Common myeloid progenitor, CD34-positive (primary cell): Measurements from ENCODE around the gene CYLD.

Experiments
- CTCF ChIA-PET: fragments of 350-600 bp; sonication (Branson Sonifier 250); formaldehyde crosslinking; loops from one replicate; lab custom pipeline; 2021; ENCODE audit warnings: antibody characterized with exemption; lab: Charles Lee
- POLR2A ChIA-PET: fragments of 350-600 bp; sonication (Branson Sonifier 250); formaldehyde crosslinking; loops from one replicate; lab custom pipeline; 2021; ENCODE audit warnings: antibody characterized with exemption; lab: Charles Lee
- DNase-seq, 3 donors: peaks; one replicate each; pipeline versions ENCODE4 v3.0.0 to v3.0.0-alpha.2; 2013
- H3K27ac ChIP-seq, 2 experiments: 1 replicate in 1 of 2; 2 replicates in 1 of 2; pipeline ENCODE4 v1.7.0; 2013; ENCODE audit warnings: inconsistent platforms in 2 of 2, low read length in 2 of 2, mild to moderate bottlenecking in 2 of 2, low read depth in 1 of 2, moderate library complexity in 1 of 2; ENCODE audit not compliant: severe bottlenecking in 2 of 2, insufficient read depth in 1 of 2, poor library complexity in 1 of 2
- H3K27me3 ChIP-seq, 5 experiments: replicated peaks in 2 of 5; 1 replicate in 3 of 5; 2 replicates in 2 of 5; pipeline versions ENCODE4 v1.6.1 to v1.7.0; 2013; ENCODE audit warnings: low read length in 4 of 5, mild to moderate bottlenecking in 2 of 5, moderate library complexity in 2 of 5, inconsistent platforms in 1 of 5; ENCODE audit not compliant: insufficient read depth in 5 of 5, control insufficient read depth in 4 of 5
- H3K36me3 ChIP-seq, 4 experiments: 1 replicate in 2 of 4; 2 replicates in 2 of 4; pipeline versions ENCODE4 v1.6.1 to v1.7.0; 2013; ENCODE audit warnings: low read length in 3 of 4, control low read depth in 1 of 4, mild to moderate bottlenecking in 1 of 4; ENCODE audit not compliant: control insufficient read depth in 4 of 4, insufficient read depth in 4 of 4
- H3K4me1 ChIP-seq, 4 experiments: 1 replicate in 3 of 4; 2 replicates in 1 of 4; pipeline versions ENCODE4 v1.6.1 to v1.7.1; 2013; ENCODE audit warnings: low read length in 3 of 4, mild to moderate bottlenecking in 3 of 4, control low read depth in 1 of 4, inconsistent platforms in 1 of 4, moderate library complexity in 1 of 4; ENCODE audit not compliant: control insufficient read depth in 4 of 4, insufficient read depth in 4 of 4; ENCODE audit errors: control extremely low read depth in 1 of 4
- H3K4me3 ChIP-seq, 7 experiments: 1 replicate in 4 of 7; 2 replicates in 3 of 7; pipeline versions ENCODE4 v1.5.1 to v1.7.0; 2013; ENCODE audit warnings: mild to moderate bottlenecking in 7 of 7, low read length in 6 of 7, moderate library complexity in 6 of 7, inconsistent platforms in 2 of 7, low read depth in 2 of 7, control low read depth in 1 of 7; ENCODE audit not compliant: insufficient read depth in 4 of 7, control insufficient read depth in 1 of 7; ENCODE audit errors: extremely low read depth in 1 of 7
- H3K9me3 ChIP-seq, 5 experiments: 1 replicate in 4 of 5; 2 replicates in 1 of 5; pipeline versions ENCODE4 v1.6.1 to v1.7.1; 2013; ENCODE audit warnings: low read length in 4 of 5, mild to moderate bottlenecking in 2 of 5, inconsistent platforms in 1 of 5, low read depth in 1 of 5, moderate library complexity in 1 of 5; ENCODE audit not compliant: control insufficient read depth in 4 of 5, insufficient read depth in 2 of 5; ENCODE audit errors: control extremely low read depth in 1 of 5
- WGBS: methylation state at CpG from one replicate; pipeline ENCODE4 v1.1.5; 2013; ENCODE audit not compliant: insufficient coverage; 5-methylcytosine and 5-hydroxymethylcytosine counted together

The CYLD gene

DNA sequence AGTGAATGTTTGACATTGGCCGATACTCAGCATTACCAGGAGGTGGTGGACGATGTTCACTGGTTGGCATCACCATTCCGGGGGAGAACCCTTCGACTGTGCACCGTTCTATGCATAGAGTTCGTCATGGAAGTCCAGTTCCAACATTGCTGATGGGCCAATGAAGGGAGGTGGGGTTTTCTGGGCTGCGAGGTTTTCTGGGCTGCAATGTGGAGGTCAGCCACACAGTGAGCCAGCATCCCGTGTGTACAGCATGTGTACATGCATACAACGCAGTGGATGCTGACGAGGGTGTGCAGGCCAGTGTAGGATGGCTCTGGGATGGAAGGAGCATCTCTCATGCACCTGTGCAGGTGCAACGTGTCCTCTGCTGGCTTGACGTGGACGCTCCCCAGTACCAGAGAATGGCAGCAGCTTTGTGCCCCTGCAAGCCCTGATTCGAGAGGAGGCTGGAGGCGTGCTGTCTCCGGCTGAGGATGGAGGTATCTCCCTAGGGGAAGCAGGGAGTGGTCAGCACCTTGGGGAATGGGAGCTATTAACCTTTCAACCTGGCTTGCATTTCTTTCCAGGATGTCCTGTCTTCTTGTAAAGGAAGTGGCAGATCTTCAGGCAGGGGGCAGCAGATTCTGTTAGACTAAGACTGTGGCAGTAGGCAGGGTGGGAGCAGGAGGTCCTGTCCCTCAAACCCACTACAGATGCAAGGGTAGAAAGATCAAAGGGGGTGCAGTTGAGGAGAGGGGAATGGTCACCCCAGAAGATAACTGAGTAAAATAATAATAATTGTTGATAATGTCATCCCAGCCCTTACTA, 98.2 kb downstream of the CYLD start:
- 91% methylated on average over 15 of the region's 16 CpGs for WGBS
- H3K9me3 ChIP-seq, result no peaks in the 10 kb centered on the region
- no peaks in the 10 kb centered on the region for H3K36me3 ChIP-seq
- peak overlapping the region in 1 of 2 experiments; percentile 67 for H3K27ac ChIP-seq
- CTCF ChIA-PET, result interaction anchor here (1.6 kb wide), 1 partner anchor 9 kb away, joined by 6 read pairs; no protein-coding TSS in a partner anchor
- no peak for DNase-seq
- H3K4me3 ChIP-seq, result no peak overlapping the region
- POLR2A ChIA-PET, result no interaction called here
- peaks cover 0 to 18% (median 0%) of the 10 kb centered on the region in 5 experiments for H3K27me3 ChIP-seq
- peaks cover 0 to 42% (median 24%) of the 10 kb centered on the region in 4 experiments for H3K4me1 ChIP-seq

DNA sequence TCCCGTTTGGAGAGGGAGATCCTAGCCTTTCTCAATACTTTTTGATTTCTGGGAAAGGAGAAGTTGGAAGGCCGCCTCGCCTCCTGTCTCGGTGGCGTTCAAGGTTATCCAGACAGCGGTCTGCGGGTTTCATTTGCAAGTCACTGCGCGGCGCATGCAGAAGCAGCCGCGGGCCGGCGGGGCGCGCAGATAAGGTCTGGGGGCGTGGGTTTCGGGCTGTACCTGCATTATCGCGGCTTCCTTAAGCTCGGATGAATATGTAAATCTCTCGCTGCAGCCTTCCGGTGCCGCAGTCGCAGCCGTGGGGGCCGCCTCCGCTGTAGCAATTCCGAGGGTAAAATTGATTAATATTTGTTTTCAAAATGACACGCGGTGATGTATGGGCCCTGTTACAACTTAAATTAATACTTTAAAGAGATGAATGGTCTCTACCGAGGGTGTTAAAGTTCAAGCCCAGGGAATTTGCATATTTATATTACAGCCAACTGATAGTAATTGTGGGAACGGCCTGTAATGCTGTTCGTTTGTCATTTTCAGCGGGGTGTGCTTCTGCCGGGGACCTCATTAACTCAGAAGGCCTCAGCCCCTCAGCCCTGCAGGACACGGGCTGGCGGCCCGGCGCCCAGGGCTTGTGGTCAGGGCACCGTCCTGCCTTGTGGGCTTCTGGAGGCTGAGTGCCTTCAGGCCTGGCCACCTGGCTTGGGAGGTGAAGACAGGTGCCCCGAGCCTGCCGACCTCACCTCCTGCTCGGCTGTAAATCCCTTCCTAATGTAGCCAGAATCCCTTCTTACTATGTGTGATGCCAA, 99.4 kb downstream of the CYLD start:
- DNase-seq, result peak; percentile 97 to 99 (median 98)
- H3K4me1 ChIP-seq, result peaks cover 0 to 42% (median 24%) of the 10 kb centered on the region in 4 experiments
- H3K4me3 ChIP-seq, result peak overlapping the region in 5 of 7 experiments; percentile 23 to 65 (median 45)
- no peaks in the 10 kb centered on the region for H3K9me3 ChIP-seq
- ChIA-PET CTCF (interaction anchor here (1.6 to 2.1 kb wide), 2 partner anchors 10 to 35 kb away, joined by 6 to 7 read pairs; no protein-coding TSS in a partner anchor), POLR2A (interaction anchor here (0.8 kb wide), 1 partner anchor 26 kb away, joined by 5 read pairs; no protein-coding TSS in a partner anchor)
- peaks cover 0 to 20% (median 0%) of the 10 kb centered on the region in 5 experiments for H3K27me3 ChIP-seq
- WGBS, result 11% methylated on average over 37 of the region's 44 CpGs
- H3K36me3 ChIP-seq, result no peaks in the 10 kb centered on the region
- peak overlapping the region in 1 of 2 experiments; percentile 87 for H3K27ac ChIP-seq

DNA sequence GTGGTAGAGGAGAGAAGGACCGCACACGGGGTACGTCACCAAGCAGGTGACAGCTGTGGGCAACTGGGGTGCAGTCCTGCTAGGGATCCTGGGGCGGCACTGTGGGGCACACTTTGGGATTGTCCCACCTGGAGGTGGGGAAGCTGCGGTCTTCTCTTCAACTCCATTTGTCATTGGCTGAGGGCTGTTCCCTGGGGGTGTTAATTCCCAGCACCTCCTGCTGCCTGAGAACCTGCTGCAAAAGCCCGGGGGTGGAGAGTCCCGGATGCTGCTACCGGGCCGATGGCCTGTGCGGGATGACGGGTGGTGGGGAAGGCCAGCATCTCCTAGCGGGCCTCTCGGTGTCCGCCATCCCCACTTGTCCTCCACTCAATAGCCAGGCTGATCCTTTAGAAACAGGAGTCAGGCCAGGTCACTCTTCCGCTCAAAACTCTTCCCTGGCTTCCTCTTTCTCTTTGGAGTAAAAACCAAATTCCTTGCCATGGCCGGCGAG, 100.2 kb downstream of the CYLD start:
- no peaks in the 10 kb centered on the region for H3K36me3 ChIP-seq
- peak overlapping the region in 2 of 7 experiments; percentile 23 to 65 for H3K4me3 ChIP-seq
- ChIA-PET POLR2A (no interaction called here), CTCF (interaction anchor here (2.1 kb wide), 1 partner anchor 35 kb away, joined by 7 read pairs; no protein-coding TSS in a partner anchor)
- no peaks in the 10 kb centered on the region for H3K9me3 ChIP-seq
- H3K27ac ChIP-seq, result peak overlapping the region in 1 of 2 experiments; percentile 87
- DNase-seq, result no peak
- peaks cover 0 to 42% (median 24%) of the 10 kb centered on the region in 4 experiments for H3K4me1 ChIP-seq
- H3K27me3 ChIP-seq, result peaks cover 0 to 17% (median 0%) of the 10 kb centered on the region in 5 experiments
- 92% methylated on average over 14 of the region's 17 CpGs for whole genome bisulfite sequencing

DNA sequence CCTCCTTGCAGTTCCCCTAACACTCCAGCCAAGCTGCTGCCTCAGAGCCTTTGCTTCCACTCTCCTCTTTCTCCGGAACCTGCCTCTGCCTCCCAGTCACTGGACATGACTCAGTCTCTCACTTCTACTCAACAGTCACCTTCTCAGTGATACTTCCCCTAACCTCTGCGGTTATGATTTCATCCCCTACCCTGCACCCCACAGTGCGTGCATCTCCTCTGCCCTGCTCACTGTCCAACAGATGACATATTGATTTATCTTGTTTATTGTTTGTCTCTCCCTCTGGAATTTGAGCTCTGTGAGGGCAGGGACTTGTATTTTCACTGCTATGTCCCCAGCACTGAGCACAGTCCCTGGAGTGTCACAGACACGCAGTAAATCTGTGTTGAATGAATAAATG, 100.7 kb downstream of the CYLD start:
- CTCF ChIA-PET, result interaction anchor here (0.5 to 2.1 kb wide), 2 partner anchors 36 to 604 kb away, joined by 4 to 7 read pairs; no protein-coding TSS in a partner anchor
- Histone ChIP-seq H3K4me3 (no peak overlapping the region), H3K4me1 (peaks cover 0 to 42% (median 24%) of the 10 kb centered on the region in 4 experiments), H3K27ac (no peak overlapping the region), H3K36me3 (no peaks in the 10 kb centered on the region), H3K27me3 (peaks cover 0 to 17% (median 0%) of the 10 kb centered on the region in 5 experiments), H3K9me3 (no peaks in the 10 kb centered on the region)
- DNase-seq, result peak in 2 of 3 donors; percentile 6 to 46
- POLR2A ChIA-PET, result no interaction called here
- WGBS, result 100% methylated on average over 2 of the region's 4 CpGs

DNA sequence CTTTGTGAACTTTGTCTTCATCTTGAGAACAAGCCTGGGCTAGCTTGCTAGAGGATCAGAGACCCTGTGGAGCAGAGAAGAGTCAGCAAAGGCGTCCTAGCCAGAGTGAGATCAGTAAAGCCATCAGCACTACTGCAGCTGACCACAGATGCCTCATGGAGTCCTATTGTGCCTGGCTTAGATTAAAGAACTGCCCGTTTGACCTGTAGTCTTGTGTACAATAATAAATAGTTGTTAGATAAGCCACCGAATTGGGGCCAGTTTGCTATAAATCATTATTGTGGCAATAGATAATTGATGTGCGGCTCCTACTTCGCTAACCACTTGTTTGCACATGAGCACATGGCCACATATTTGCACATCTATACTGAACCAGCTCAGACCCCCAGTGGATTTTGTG, 103.0 kb downstream of the CYLD start:
- no peaks in the 10 kb centered on the region for H3K9me3 ChIP-seq
- 93% methylated on average over 3 of the region's 5 CpGs for WGBS
- H3K27ac ChIP-seq, result no peak overlapping the region
- no peaks in the 10 kb centered on the region for H3K36me3 ChIP-seq
- H3K4me3 ChIP-seq, result no peak overlapping the region
- H3K27me3 ChIP-seq, result peaks cover 0 to 14% (median 0%) of the 10 kb centered on the region in 5 experiments
- POLR2A ChIA-PET, result no interaction called here
- CTCF ChIA-PET, result interaction anchor here (2.0 kb wide), 1 partner anchor 12 kb away, joined by 5 read pairs; no protein-coding TSS in a partner anchor
- peaks cover 0 to 34% (median 23%) of the 10 kb centered on the region in 4 experiments for H3K4me1 ChIP-seq
- no peak for DNase-seq

DNA sequence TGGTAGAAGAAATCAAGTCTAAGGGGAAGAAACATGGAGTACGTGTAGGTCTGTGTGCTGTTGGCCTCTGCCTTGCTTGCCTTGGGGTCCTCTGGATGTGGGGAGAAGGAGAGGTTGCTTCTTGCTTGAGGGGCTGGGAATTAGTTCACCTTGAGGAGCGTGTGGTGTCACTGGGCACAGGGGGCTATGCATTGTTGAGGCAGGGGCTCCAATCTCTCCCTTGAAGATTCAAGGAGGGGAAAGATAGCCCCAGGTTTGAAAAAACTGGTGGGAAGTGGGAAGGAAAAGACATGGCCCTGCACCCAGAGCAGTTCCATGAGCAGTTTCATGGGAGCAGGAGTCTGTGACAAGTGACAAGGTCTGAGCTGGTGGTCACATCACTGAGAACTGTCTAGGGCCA, 103.4 kb downstream of the CYLD start:
- ChIA-PET CTCF (interaction anchor here (2.0 kb wide), 1 partner anchor 12 kb away, joined by 5 read pairs; no protein-coding TSS in a partner anchor), POLR2A (no interaction called here)
- Histone ChIP-seq H3K4me3 (no peak overlapping the region), H3K9me3 (no peaks in the 10 kb centered on the region), H3K27ac (no peak overlapping the region), H3K36me3 (no peaks in the 10 kb centered on the region), H3K27me3 (peaks cover 0 to 13% (median 0%) of the 10 kb centered on the region in 5 experiments), H3K4me1 (peaks cover 0 to 30% (median 22%) of the 10 kb centered on the region in 4 experiments)
- no peak for DNase-seq
- 100% methylated on average over 2 of the region's 2 CpGs for WGBS
